HG02884 (cell line): ENCODE data around the gene TMOD3.

Experiments
- ATAC-seq: cut with Tn5 transposase; IDR thresholded peaks from one replicate; pipeline ENCODE4 v1.9.1; 2021; ENCODE audit warnings: mild to moderate bottlenecking, moderate library complexity; ENCODE audit not compliant: unreplicated experiment

The TMOD3 gene

DNA sequence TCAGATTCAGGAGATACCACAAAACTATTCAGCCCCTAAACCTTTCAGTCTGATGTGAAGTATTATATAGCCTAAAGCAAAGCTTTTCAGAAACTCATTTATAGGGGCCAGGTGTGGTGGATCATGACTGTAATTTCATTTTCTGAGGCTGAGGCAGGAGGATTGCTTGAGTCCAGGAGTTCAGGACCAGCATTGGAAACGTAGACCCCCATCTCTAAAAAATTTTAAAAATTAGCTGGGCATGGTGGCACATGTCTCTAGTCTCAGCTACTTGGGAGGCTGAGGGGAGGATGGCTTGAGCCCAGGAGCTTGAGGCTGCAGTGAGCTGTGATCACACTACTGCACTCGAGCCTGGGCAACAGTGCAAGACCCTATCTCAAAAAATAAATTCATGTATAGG, 60.0 kb downstream of the TMOD3 start:
- ATAC-seq, result no peak

DNA sequence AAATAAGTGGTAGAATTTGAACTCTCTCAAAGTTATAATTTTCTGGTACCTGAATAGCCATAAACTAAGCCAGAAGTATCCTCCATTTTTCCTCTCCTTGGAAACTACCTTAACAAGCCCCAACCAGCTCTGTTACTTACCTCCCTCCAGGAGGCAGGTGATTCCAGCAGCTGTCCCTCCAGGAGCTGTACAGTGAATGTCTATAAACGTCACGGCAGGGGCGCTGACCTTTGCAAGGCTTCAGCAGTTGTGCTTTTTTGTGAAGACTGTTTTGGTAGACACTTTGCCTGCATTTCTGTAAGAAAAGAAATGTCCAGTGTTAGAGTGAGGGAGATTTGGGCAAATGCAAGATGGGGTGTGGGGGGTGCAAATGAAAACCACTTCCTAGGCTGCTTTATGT, 75.0 kb downstream of the TMOD3 start:
- ATAC-seq, result no peak

DNA sequence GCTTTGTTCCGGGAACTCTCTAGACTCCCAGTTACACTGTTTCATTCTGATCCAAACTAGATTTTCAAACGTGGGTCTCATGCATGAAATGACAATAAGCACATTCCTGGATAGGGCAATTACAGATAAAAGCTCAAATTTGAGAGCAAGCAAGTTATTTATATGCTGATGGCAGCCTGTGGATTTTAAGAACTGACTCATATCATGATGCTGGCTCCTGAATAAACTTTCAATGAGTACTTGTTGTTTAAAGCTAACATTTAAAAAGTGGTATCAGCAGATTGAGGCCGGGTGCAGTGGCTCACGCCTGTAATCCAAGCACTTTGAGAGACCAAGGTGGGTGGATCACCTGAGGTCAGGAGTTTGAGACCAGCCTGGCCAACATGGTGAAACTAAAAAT, 75.5 kb downstream of the TMOD3 start:
- ATAC-seq, result no peak

DNA sequence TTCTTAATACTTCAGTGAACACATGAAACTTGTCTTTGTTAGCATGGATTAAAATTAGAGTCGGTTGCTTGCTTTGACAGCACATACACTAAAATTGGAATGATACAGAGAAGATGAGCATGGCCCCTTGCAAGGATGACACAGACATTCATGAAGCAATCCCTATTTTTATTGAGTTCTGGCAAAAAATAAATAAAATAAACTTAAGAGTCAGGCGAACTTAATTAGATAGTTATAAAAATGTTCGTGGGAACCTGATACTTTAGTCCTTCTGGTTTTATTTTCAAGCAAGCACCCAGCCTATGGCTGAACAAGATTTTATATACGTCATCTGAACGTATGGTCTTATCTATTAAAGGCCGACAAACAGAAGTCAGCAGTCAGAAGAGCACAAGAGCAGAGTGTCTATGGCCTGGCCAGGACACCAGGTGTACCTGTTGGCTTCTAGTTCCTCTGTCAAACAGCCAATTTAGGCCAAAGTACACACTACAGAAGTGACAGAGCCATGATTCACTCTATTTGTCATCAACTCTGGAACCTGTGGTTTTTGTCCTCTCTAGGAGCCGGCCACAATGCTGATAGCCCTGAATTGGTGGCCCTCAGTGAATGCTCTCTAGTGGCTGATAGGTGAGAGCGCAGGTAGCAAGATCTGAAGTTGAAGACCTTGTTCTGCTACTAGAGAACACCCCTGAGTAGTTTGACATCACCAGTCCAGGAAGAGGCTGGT, 77.8 kb downstream of the TMOD3 start:
- no peak for ATAC-seq

DNA sequence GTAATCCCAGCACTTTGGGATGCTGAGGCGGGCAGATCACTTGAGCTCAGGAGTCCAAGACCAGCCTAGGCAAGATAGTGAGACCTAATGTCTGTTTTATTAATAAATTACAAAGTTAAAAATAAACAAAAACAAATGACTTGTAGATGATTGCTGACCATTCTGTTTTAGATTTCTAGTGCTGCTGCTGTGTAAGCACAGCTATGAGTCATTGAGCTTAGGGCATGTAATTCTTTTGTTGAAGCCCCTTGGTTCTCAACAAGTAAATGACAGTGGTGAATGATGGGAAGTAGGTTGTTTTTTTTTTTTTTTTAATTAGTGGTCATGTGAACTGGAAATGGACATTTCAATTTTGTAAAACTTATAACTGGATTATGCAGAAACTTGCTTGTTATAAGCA, 78.9 kb downstream of the TMOD3 start:
- ATAC-seq, result no peak

DNA sequence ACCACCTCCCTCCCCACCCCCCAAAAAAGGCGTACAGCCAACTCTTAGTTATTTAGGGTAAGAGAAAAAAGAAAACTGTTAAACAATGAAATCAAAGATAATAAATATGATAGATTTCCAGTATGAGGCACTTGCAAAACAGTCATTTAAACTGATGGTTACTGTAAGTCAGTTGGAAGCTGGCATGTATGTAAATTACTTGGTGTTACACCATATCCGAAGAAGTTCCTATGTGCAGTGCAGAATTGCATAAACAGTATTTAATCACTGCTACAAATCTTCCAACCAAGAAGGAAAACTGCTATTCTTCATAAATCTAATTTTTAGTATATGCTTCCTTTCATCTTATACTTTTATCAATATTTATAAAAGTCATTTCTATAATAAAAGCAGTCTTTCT, 80.1 kb downstream of the TMOD3 start:
- ATAC-seq, result no peak

DNA sequence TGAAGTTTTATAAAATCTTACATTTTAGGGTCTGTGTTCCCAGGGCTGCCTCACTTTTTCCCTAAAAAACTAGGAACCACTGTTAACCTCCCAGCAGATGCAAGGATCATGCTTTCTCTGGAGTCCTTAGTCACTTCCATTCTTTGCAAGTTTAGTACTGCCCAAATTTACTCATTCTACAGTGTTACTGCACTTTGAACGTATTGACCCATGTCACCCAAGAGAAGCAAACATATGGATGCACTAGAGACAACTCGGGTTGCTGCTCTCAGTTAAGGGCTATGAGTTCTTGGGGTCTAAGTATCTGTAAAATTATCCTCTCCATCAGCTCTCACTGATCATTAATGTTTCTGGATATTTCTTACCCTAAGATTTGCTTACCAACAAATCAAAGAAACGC, 83.1 kb downstream of the TMOD3 start:
- ATAC-seq, result no peak

DNA sequence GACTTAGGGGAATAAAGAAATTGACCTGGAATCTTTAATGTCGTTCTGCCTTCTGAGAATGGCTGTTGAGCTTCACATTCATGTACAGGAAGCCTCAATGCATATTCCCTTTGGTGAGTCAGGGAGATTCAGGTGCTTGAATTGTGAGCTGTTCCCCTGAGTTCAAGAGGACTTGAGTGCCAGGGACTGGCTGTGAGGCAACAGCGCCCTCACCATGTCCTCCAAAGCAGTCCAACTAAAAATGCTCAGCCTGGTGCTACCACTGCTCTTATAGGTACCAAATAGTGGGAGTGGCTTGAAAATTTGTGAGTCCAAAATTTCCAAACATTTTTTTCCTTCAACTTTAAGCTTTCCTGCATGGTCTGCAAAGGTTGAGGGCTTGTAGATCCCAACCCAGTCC, 88.0 kb downstream of the TMOD3 start:
- ATAC-seq, result no peak

DNA sequence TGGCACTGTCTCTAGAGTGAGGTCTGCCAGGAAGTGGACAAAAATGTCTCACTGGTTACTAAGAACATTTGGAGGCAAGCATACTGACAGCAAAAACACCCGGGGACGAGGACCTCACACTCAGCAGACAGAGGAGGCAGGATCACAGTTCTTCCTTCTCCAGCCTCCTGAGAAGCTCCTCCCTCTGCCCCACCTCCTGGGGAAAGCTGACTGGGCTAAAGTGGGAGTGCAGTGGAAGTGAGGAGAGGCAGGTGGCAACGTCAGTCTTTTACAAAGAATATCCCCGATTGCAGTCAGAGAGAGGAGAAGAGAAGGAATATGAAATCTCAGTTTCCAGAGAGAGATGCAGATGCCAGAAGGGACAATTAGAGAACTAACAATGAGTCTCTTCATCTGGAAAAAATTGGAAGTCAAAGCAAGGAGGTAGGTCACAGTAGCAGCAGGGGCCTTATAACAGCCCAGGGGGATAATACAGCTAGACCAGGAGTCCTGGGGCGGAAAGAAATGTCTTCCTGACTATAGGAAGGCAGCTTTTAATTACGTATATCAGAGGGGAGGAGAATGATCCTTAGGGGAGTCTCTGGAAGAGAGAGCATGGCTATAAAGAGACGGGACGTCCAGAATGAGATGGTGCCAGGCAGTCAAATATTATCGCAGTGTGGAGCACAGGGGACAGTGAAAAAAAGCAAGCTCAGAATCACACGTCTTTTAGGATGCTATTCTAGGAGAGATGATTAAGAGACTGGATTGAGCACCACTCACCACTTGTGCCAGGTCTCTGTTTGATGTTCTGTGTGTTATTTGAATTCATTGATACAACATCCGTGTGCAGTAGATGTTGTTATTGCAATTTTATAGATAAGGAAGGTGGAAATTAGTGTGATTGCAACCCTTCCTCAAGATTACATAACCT, 95.0 kb downstream of the TMOD3 start:
- ATAC-seq, result no peak

DNA sequence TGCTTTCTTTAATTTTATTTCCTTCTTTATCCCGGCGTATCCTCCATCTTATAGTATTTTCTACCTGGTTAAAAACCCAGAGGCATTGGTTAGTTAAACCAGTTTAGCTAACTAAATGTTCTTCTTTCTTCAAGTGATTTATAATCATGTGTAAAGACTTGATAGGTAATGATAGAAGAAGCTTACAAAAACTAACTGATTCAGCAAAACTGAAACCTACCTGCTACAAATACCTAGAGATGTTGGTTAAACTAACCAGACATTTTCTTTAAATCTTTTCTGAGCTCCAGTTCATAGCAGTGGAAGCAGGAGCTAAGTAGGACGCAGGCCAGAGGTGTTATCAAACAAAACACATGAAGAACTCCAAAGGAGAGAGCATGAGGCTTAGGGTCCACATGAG, 97.4 kb downstream of the TMOD3 start:
- ATAC-seq, result no peak

DNA sequence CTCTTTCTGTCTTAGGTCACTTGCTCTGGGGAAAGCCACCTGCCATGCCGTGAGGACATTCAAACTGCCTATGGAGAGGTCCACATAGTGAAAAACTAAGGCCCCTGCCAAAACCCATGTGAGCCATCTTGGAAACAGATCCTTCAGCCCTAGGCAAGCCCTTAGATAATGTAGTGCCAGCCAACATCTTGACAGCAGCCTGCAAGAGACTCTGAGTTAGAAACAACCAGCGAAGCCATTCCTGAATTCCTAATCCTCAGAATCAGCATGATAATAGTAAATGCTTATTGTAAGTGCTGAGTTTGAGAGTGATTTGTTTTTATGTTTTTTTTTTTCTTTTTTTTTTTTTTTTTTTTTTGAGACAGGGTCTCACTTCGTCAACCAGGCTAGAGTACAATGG, 101.6 kb downstream of the TMOD3 start:
- no peak for ATAC-seq

DNA sequence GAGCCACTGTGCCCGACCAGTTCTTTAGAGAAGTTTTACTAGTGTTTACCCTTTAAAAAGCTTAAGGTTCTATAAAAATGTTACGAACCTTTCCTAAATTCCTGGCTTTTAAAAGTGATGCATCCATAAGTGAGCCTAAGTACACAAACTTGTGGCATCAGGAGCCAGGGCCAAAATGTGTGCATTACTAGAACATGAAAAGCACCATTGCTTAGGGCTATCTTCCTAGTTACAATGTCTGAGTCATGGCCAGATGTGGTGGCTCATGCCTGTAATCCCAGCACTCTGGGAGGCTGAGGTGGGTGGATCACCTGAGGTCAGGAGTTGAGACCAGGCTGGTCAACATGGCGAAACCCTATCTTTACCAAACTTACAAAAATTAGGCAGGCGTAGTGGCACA, 102.2 kb downstream of the TMOD3 start:
- no peak for ATAC-seq

DNA sequence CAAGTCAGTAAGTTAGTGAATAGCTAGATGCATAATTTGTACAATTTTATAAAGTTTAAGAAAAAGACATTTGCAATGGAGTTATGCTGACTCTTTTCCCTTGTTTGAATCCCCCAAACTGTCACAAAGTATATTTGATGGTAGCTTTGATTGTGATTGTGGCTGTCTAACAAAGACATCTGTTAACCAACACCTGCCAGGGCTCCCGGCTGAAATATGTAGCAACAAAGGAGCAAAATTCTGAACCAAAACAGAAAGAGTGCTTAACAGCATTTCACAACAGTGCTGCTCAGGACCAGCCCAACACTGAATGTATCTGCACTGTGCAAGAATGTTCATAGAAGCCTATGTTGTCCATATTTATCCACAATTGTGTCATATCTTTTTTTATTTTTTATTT, 102.7 kb downstream of the TMOD3 start:
- no peak for ATAC-seq

DNA sequence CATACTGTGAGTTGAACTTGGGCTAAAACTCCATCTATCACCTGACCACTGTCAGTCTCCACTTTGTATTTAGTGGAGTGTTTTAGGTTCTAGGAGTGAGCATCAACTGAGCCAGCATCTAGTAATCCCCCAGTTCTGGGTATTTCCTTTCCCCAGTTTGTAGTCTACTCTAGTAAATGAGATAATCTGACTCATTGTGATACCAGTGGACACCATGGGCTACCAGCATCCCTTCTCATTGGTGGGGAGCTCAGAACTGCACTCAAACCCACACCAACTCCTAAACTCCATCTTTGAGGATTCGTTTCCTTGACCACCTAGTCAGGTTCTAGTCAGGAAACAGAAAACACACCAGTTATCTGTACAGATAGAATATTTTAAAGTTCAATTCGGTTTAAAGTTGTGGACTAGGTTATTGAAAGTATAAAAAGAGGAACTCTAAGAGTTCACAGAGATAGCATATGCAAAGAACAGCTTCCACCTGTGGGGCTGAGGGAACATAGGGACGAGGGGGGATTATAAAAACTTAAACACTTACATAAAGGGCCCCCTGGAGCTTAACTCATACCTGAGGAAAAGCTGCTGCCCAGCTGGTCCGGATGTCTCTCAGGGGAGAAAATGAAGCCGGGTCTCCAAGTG, 106.1 kb downstream of the TMOD3 start:
- peak; percentile 88 for ATAC-seq

DNA sequence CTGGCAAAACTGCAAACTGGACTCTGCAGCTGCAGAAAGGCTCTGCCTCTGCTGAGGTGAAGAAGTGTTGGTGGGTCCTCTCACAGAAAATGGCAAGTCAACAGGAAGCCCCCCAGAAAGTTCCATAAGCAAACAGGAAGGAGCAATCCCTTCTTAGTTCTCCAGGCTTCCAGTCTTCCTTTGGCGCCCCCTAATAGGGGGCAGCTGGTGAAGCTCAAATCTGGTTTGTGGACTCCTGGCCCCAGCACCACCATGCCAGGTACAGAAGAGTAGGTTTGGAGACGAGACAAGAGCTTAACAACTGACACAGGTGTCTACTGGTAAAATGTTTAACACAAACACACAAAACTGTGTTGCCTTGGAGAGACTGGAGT, 106.6 kb downstream of the TMOD3 start:
- no peak for ATAC-seq

DNA sequence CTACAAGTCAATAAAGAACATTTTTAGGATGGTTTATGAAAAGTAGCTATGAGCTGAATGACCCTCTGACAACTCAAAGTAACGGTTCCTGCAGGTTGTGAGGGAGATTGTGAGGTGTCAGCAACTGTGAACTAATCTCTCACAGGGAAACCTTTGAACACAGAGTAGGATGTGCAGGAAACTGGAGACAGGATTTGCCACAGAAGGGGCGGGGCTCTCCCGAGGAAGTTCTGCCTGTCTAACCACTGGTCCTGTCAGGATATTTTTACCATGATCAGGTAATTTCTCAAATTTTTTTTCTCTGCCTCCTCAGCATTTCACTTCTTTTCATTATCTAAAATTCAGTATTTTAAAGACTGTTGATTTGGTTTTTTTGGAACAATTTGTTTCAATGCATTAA, 108.8 kb downstream of the TMOD3 start:
- ATAC-seq, result no peak

DNA sequence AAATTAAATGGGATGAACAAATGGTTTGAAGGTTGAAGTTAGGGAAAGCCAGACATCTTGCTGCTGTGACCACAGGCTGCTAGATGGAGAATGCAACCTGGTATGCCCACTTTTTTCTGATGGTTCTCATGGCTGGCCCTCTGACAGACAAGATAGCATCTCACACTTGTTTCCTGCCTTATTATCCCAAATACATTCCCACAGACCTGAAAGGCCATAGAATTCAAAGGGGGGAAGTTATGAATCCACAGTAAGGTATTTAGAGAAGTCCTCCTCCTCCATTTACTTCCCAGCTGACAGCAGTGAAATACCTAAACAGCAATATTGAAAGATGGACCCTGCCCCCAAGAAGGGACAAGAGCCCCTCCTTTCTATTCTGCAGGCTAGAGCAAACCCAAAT, 109.8 kb downstream of the TMOD3 start:
- no peak for ATAC-seq

DNA sequence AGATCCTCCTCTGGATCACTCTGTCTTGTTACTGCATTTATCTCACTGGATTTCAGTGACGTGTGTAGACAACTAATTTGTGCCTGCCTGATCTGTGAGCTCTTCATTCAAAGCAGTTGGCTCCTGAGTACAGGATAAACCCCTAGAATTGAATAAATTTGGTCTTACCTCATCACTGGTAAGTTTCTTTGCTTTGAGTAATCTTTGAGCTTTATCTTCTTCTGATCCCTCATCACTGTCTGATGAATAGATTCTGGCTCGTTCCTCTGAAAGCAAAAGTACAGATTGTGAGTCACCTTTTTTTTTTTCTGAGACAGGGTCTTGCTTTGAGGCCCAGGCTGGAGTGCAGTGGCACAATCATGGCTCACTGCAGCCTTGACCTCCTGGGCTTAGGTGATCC, 117.7 kb downstream of the TMOD3 start:
- ATAC-seq, result no peak

DNA sequence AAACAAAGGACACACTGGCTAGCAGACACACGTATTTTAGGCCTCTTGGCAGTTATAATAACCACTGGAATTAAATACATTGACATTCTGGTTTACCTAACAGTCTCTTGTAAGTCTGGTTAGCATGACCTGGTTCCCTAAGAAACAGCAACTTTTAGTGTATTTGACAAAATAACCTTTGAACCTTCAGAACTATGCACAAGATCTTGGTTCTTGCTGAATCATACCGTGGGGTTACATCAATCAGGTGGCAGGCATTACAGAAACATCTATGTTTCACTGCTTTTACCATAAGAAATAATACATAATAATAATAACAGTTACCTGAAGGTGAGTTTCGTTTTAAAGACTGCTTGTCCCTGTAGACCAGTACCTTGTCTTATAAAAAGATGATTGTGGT, 123.4 kb downstream of the TMOD3 start:
- no peak for ATAC-seq

DNA sequence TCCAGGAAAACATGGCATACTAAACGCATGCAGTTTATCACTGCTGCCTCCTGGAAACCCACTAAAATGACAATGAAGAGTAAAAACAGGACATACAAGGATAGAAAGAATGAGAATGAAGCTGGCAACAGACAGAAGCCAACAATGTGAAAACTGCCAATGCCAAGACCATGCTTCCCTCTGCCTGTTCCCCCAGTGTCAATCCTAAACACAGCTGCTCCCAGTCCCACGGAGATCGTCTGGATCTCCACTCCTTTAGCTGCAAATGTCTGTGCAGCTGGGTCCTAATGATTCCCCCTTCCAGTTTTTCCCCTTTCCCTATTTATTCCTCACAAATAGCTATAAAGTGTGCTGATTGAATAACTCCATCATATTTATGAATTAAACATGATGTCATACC, 126.1 kb downstream of the TMOD3 start:
- ATAC-seq, result no peak
